Right ventricle myocardium inferior (tissue), 1 donor: Measurements from ENCODE around the gene CEBPA. TPM values are rescaled to one million over a fixed set of nuclear protein-coding genes. Genes with fewer than 3 reads are reported as not detected.
"Not testable (repeated sequence)": the region's sequence is repeated elsewhere in the genome, so short reads cannot be mapped to it uniquely, and the experiment has no call there.

ENCODE experiments used
- ATAC-seq: fragments of 200-7000 bp; cut with Tn5 transposase; one replicate; pipeline ENCODE4 v1.9.1; 2020; ENCODE audit warnings: mild to moderate bottlenecking, moderate library complexity
- DNase-seq: peaks from one replicate; pipeline ENCODE4 v3.0.0; 2021; ENCODE audit errors: missing footprints
- intact Hi-C: fragments of 100-400 bp; cut with DNase I; formaldehyde crosslinking; loops from one replicate; pipeline ENCODE4 v1.11.0; 2022
- total RNA-seq: library from RNA; stranded (reverse); fragmentation: NEBNext Ultra II Directional; extraction: Animal tissue kit (Norgen Biotek cat#: 25700); gene quantifications from one replicate; pipeline ENCODE4 v1.2.1, GENCODE V29; 2021
- donor health status: DM: no; HTN: yes; CAD: no; lungs with severe emphysema.

CEBPA gene
- total RNA-seq, 1 donor from 2014 or later, result 4.9 TPM

- intact Hi-C loops, result loop anchor here (5.0 to 10.0 kb wide), 3 partner anchors 59 to 103 kb away; no protein-coding TSS in a partner anchor
- no peak for DNase-seq
These were observed 1.5 kb upstream of the CEBPA start for GRCh38 chr19:33303791-33304345.

GRCh38 chr19:33302974-33303790 lies 848 bp upstream of the CEBPA start:
- intact Hi-C loops, result loop anchor here (5.0 to 10.0 kb wide), 3 partner anchors 58 to 104 kb away; no protein-coding TSS in a partner anchor
- peak; percentile 60 for ATAC-seq
- peak; percentile 82 for DNase-seq

More at GRCh38 chr19:33303791-33304345, 1.5 kb upstream of the CEBPA start:
- ATAC-seq, result no peak

- peak; percentile 81 for DNase-seq
- intact Hi-C loops, result loop anchor here (5.0 to 10.0 kb wide), 3 partner anchors 57 to 105 kb away; no protein-coding TSS in a partner anchor
- no peak for ATAC-seq
These were observed 497 bp downstream of the CEBPA start for GRCh38 chr19:33301900-33302174.

GRCh38 chr19:33301144-33301899 lies 1.0 kb downstream of the CEBPA start:
- intact Hi-C loops, result loop anchor here (5.0 to 10.0 kb wide), 3 partner anchors 57 to 106 kb away; no protein-coding TSS in a partner anchor
- DNase-seq (no peak), ATAC-seq (no peak)

GRCh38 chr19:33300894-33301143 lies 1.5 kb downstream of the CEBPA start:
- intact Hi-C loops, result loop anchor here (5.0 to 10.0 kb wide), 3 partner anchors 56 to 106 kb away; no protein-coding TSS in a partner anchor
- ATAC-seq, result no peak

GRCh38 chr19:33300009-33300893 lies 2.1 kb downstream of the CEBPA start:
- ATAC-seq (no peak), DNase-seq (no peak)
- intact Hi-C loops, result loop anchor here (5.0 to 10.0 kb wide), 3 partner anchors 55 to 107 kb away; no protein-coding TSS in a partner anchor

More at GRCh38 chr19:33300894-33301143, 1.5 kb downstream of the CEBPA start:
- no peak for DNase-seq

GRCh38 chr19:33299051-33299688 lies 3.2 kb downstream of the CEBPA start:
- intact Hi-C loops, result no loop called here
- DNase-seq (no peak), ATAC-seq (no peak)

GRCh38 chr19:33298146-33298911 lies 4.0 kb downstream of the CEBPA start:
- DNase-seq, result no peak
- ATAC-seq, result no peak

GRCh38 chr19:33297401-33298145 lies 4.8 kb downstream of the CEBPA start:
- no peak for DNase-seq
- no peak for ATAC-seq
- intact Hi-C loops, result no loop called here

More at GRCh38 chr19:33298146-33298911, 4.0 kb downstream of the CEBPA start:
- intact Hi-C loops, result no loop called here

- intact Hi-C loops, result no loop called here
- no peak for ATAC-seq
- DNase-seq, result no peak
These were observed 5.8 kb downstream of the CEBPA start for GRCh38 chr19:33296488-33296971.

GRCh38 chr19:33295621-33296487 lies 6.5 kb downstream of the CEBPA start:
- intact Hi-C loops, result no loop called here
- ATAC-seq (no peak), DNase-seq (no peak)

GRCh38 chr19:33295046-33295445 lies 7.3 kb downstream of the CEBPA start:
- intact Hi-C loops, DNase-seq, ATAC-seq: not testable (repeated sequence)

- ATAC-seq, result no peak
- DNase-seq, result no peak
- intact Hi-C loops, result no loop called here
These were observed 8.1 kb downstream of the CEBPA start for GRCh38 chr19:33294058-33294798.

- ATAC-seq, result peak; percentile 32
- DNase-seq, result no peak
- intact Hi-C loops, result no loop called here
These were observed 8.9 kb downstream of the CEBPA start for GRCh38 chr19:33293255-33294057.
